Panc1 (cell line): ENCODE measurements around the gene CRTC1. TPM values are rescaled to one million over a fixed set of nuclear protein-coding genes. Genes with fewer than 3 reads are reported as not detected.

Experiments
- ATAC-seq: fragments of 200-7000 bp; cut with Tn5 transposase; 2 replicates; pipeline ENCODE4 v1.9.1; 2020; ENCODE audit warnings: mild to moderate bottlenecking, moderate library complexity
- BruUV-seq: library from RNA; stranded (reverse); fragments of 400-500 nt; replicated peaks from 2 replicates; lab custom pipeline; 2021; lab: Mats Ljungman, UMichigan
- CTCF ChIA-PET: fragments of 300-600 bp; sonication (Branson Sonifier 250); formaldehyde crosslinking; loops from one replicate; lab custom pipeline; 2022; ENCODE audit warnings: antibody characterized with exemption; lab: Charles Lee
- POLR2A ChIA-PET: fragments of 300-600 bp; sonication (Branson Sonifier 250); formaldehyde crosslinking; loops from one replicate; lab custom pipeline; 2022; ENCODE audit warnings: antibody characterized with exemption; lab: Charles Lee
- DNase-seq: peaks from one replicate; pipeline ENCODE4 v3.0.0-alpha.2; 2010; ENCODE audit warnings: low read depth, low spot score
- H3K27ac ChIP-seq: 2 replicates; pipeline ENCODE4 v1.5.1; 2011; ENCODE audit warnings: mild to moderate bottlenecking, low read length, inconsistent platforms
- H3K27me3 ChIP-seq: fragments of 200-500 bp; sonication (Bioruptor generic); 2 replicates; pipeline ENCODE4 v1.6.0; 2014; ENCODE audit warnings: low read length, inconsistent platforms; ENCODE audit not compliant: control insufficient read depth, insufficient read depth
- H3K36me3 ChIP-seq: fragments of 200-500 bp; sonication (Bioruptor generic); 2 replicates; pipeline ENCODE4 v1.5.1; 2014; ENCODE audit warnings: inconsistent platforms, mild to moderate bottlenecking, low read length, moderate library complexity; ENCODE audit not compliant: control insufficient read depth, insufficient read depth
- H3K4me1 ChIP-seq: 2 replicates; pipeline ENCODE4 v1.5.1; 2011; ENCODE audit warnings: inconsistent platforms, mild to moderate bottlenecking, low read length, moderate library complexity; ENCODE audit not compliant: control insufficient read depth, insufficient read depth
- H3K4me3 ChIP-seq, 2 experiments: 2 replicates each; pipeline ENCODE4 v1.5.1; 2011 to 2012; ENCODE audit warnings: low read depth in 2 of 2, low read length in 2 of 2, mild to moderate bottlenecking in 2 of 2, inconsistent platforms in 1 of 2, moderate library complexity in 1 of 2
- H3K9me3 ChIP-seq: fragments of 200-500 bp; sonication (Bioruptor generic); 2 replicates; pipeline ENCODE4 v1.5.1; 2014; ENCODE audit warnings: low read depth, mild to moderate bottlenecking, inconsistent platforms, low read length, moderate library complexity; ENCODE audit not compliant: control insufficient read depth, insufficient read depth
- CTCF ChIP-seq: fragments of 450-650 bp; IDR thresholded peaks from 2 replicates; pipeline ENCODE4 v1.5.1; 2017; ENCODE audit warnings: mild to moderate bottlenecking
- POLR2AphosphoS5 ChIP-seq: IDR thresholded peaks from 2 replicates; pipeline ENCODE4 v1.6.1; 2012; ENCODE audit warnings: mild to moderate bottlenecking, low read depth, low read length, moderate library complexity
- REST ChIP-seq, 2 experiments: IDR thresholded peaks; 2 replicates each; pipeline ENCODE4 v1.6.1; 2011 to 2012; ENCODE audit warnings: low read depth in 2 of 2, control low read depth in 1 of 2, low read length in 1 of 2, mild to moderate bottlenecking in 1 of 2, moderate library complexity in 1 of 2; ENCODE audit not compliant: insufficient read depth in 1 of 2
- SIN3A ChIP-seq: IDR thresholded peaks from 2 replicates; pipeline ENCODE4 v1.6.1; 2012; ENCODE audit warnings: low read depth, mild to moderate bottlenecking, low read length, moderate library complexity, borderline replicate concordance; ENCODE audit not compliant: insufficient read depth
- TCF7L2 ChIP-seq: IDR thresholded peaks from 2 replicates; pipeline ENCODE4 v1.6.1; 2011; ENCODE audit warnings: mild to moderate bottlenecking, low read depth, low read length, inconsistent platforms
- in situ Hi-C: cut with HindIII; loops from 2 replicates; pipeline ENCODE4 v1.10.0; 2016; ENCODE audit warnings: low sequenced_read_pairs, low pct_unique_long_range_greater_than_20kb
- intact Hi-C: fragments of 100-400 bp; cut with micrococcal nuclease; formaldehyde crosslinking; loops from one replicate; pipeline ENCODE4 v1.10.0; 2022; ENCODE audit not compliant: unreplicated experiment
- total RNA-seq: library from RNA; stranded (reverse); gene quantifications from one replicate; pipeline ENCODE4 v1.2.1, GENCODE V29; 2021; ENCODE audit not compliant: unreplicated experiment

The CRTC1 gene
- total RNA-seq, 1 experiment from 2014 or later = 18.2 TPM

- no peak overlapping the region for H3K4me3 ChIP-seq
- H3K27me3 ChIP-seq = no peaks in the 10 kb centered on the region
- H3K36me3 ChIP-seq = no peaks in the 10 kb centered on the region
- H3K4me1 ChIP-seq = no peaks in the 10 kb centered on the region
- ATAC-seq (no peak), DNase-seq (no peak)
- ChIA-PET POLR2A (interaction anchor here (0.5 to 0.6 kb wide), 2 partner anchors 17 to 60 kb away, joined by 3 to 5 read pairs; partner anchors contain the start of gene CRLF1), CTCF (no interaction called here)
- TF ChIP-seq CTCF (no peak), TCF7L2 (no peak), SIN3A (no peak), POLR2AphosphoS5 (no peak), REST (IDR thresholded peaks at IDR 0.05; ENCODE audit: insufficient read depth in 1 of 2, low read depth in 2 of 2, low read length in 1 of 2) (no peak)
- H3K27ac ChIP-seq = no peak overlapping the region
- no peaks in the 10 kb centered on the region for H3K9me3 ChIP-seq
- in situ Hi-C loops (no loop called here), intact Hi-C loops (no loop called here)
- no TSS peak for BruUV-seq
Measured at GRCh38 chr19:18666317-18666716, 17.2 kb upstream of the CRTC1 start.

GRCh38 chr19:18666784-18667183 is 16.7 kb upstream of the CRTC1 start:
- intact Hi-C loops (no loop called here), in situ Hi-C loops (no loop called here)
- ChIA-PET POLR2A (interaction anchor here (0.5 kb wide), 1 partner anchor 16 kb away, joined by 5 read pairs; no protein-coding TSS in a partner anchor), CTCF (no interaction called here)
- H3K9me3 ChIP-seq = no peaks in the 10 kb centered on the region
- TF ChIP-seq SIN3A (no peak), CTCF (no peak), TCF7L2 (no peak), POLR2AphosphoS5 (no peak), REST (IDR thresholded peaks at IDR 0.05; ENCODE audit: insufficient read depth in 1 of 2, low read depth in 2 of 2, low read length in 1 of 2) (no peak)
- no peak for DNase-seq
- ATAC-seq = no peak; the same call in 1 of the 2 replicates
- BruUV-seq = no TSS peak
- no peaks in the 10 kb centered on the region for H3K27me3 ChIP-seq
- no peaks in the 10 kb centered on the region for H3K36me3 ChIP-seq
- no peak overlapping the region for H3K27ac ChIP-seq
- H3K4me3 ChIP-seq = no peak overlapping the region
- H3K4me1 ChIP-seq = no peaks in the 10 kb centered on the region
